WI38 (cell line): ENCODE results near the gene DNAJC1.

Experiments used
- H3K4me3 ChIP-seq: 2 replicates; pipeline ENCODE4 v1.5.1; 2011; ENCODE audit warnings: low read depth, mild to moderate bottlenecking, control low read depth, low read length
- TF ChIP-seq, protein P1 (sequence below): IDR thresholded peaks from 2 replicates; pipeline ENCODE4 v1.5.1; 2012; ENCODE audit warnings: low read depth, mild to moderate bottlenecking, control low read depth, low read length

DNAJC1 gene

DNA sequence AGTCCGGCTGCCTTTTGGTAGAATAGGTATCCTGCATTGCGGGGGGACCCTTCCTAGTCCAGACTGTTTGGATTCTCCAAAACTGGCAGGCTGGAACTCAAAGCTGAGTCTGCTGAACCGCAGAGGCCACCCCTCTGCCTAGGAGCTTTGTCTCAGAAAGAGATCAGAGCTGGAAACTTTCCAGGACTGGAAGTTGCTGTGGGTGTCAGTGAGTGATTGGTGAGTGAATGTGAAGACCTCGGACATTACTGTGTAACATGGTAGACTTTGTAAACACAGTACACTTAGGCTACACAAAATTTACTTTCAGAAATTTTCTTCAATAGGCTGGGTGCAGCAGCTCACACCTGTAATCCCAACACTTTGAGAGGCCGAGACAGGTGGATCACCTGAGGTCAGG lies 103.8 kb downstream of the DNAJC1 start:
- TF ChIP-seq, protein P1, sequence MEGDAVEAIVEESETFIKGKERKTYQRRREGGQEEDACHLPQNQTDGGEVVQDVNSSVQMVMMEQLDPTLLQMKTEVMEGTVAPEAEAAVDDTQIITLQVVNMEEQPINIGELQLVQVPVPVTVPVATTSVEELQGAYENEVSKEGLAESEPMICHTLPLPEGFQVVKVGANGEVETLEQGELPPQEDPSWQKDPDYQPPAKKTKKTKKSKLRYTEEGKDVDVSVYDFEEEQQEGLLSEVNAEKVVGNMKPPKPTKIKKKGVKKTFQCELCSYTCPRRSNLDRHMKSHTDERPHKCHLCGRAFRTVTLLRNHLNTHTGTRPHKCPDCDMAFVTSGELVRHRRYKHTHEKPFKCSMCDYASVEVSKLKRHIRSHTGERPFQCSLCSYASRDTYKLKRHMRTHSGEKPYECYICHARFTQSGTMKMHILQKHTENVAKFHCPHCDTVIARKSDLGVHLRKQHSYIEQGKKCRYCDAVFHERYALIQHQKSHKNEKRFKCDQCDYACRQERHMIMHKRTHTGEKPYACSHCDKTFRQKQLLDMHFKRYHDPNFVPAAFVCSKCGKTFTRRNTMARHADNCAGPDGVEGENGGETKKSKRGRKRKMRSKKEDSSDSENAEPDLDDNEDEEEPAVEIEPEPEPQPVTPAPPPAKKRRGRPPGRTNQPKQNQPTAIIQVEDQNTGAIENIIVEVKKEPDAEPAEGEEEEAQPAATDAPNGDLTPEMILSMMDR: no peak

DNA sequence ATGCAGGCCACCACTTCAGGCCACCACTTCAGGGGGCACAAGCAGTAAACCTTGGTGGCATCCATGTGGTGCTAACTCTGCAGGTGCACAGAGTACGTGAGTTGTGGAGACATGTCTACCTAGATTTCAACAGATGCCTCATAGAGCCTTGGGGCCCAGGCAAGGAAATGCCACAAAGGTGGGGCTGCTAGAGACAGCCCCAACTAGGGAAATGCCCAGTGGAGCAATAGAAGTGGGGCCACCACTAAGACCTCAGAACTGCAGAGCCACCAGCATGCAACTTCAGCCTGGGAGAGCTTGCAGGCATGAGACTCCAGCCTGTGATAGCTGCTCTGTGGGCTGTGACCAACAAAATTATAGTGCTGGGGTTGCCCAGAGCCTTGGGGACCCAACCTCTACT lies 107.6 kb downstream of the DNAJC1 start:
- TF ChIP-seq, protein P1: no peak
- no peak overlapping the region for H3K4me3 ChIP-seq

More for the DNA sequence above, 103.8 kb downstream of the DNAJC1 start:
- H3K4me3 ChIP-seq: no peak overlapping the region

DNA sequence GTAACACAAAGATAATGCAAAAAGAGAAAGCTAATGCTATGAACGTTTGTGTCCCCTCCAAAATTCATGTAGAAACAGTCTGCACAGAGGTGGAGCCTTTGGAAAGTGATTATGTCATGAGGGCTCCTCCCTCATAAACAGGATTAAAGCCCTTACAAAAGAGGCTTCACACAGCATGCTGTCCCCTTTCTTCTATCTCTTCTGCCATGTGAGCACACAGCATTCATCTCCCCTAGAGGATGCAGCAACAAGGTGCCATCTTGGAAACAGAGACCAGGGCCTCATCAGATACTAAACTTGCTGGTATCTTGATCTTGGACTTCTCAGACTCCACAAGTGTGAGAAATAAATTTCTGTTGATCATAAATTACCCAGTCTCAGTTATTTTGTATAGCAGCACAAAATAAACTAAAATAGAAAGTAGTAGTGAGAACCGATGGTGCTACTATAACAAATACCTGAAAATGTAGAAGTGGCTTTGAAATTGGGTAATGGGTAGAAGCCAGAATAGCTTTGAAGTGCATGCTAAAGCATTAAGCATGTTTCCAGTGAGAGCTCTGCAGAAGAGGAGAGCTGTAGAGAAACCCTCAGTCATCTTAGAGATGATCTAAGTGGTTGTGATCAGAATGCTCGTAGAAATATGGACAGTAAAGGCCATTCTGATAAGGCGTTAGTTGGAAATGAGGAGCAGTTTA lies 108.7 kb downstream of the DNAJC1 start:
- TF ChIP-seq, protein P1: no peak
- no peak overlapping the region for H3K4me3 ChIP-seq

DNA sequence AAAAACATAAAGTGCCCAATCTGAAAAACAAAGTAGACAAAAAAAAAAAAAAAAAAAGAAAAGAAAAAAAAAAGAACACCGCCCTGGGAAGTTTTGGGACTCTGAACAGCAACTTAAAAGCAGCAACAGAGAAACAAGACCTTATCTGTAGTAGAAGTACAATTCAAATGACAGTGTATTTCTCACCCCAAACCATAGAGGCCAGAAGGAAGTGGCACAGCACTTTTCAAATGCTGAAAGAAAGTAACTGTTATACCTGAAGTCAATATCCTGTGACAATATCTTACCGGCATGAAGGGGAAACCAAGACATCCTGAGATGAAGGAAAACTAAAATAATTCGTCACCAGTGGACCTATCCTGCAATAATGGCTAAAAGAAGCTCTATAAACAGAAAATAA lies 112.1 kb downstream of the DNAJC1 start:
- TF ChIP-seq, protein P1: no peak
- no peak overlapping the region for H3K4me3 ChIP-seq

DNA sequence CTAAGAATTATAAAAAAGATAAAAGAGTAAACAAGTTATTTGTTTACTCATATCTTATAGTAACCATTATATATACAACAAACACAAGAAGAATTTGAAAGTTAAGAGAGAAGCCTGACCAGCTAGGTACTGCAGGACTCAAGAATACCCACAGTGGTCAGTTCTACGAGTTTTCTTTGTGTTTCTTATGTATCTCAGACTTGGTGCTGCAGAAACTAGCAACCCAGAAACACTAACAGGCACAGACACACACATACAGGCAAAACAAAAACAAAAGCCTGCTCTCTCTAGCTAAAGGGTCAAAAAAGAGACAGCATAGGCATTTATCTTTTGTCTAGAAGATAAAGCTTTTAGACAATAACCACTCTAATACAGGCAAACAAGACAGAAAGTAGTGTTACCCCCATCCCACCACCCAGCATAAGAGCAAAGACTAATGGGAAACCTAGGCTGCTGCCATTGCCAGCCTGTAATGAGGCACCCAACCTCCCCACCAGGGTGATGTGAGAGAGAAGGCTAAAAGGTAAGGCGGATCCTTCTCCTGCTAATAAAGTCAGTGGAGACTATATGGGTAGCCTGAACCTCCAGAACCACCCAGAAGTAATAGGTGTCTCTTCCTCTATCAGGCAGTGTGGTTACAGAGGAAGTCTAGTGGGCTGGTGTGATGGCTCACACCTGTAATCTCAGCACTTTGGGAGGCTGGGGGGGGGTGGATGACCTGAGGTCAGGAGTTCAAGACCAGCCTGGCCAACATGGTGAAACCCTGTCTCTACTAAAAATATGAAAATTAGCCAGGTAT lies 113.9 kb downstream of the DNAJC1 start:
- no peak overlapping the region for H3K4me3 ChIP-seq
- TF ChIP-seq, protein P1: no peak

DNA sequence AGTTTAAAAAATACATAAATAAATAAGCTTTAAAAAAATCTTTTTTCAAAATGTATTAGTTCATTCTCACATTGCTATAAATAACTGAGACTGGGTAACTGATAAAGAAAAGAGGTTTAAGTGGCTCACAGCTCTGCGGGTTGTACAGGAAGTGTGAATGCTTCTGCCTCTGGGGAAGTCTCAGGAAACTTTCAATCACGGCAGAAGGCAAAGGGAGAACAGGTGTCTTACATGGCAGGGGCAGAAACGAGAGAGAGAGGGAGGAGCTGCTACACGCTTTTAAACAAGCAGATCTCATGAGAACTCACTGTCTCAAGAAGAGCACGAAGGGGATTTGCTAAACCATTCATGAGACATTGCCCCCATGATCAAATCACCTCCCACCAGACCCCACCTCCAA lies 114.6 kb downstream of the DNAJC1 start:
- H3K4me3 ChIP-seq: no peak overlapping the region

More for the DNA sequence above, 114.6 kb downstream of the DNAJC1 start:
- TF ChIP-seq, protein P1: no peak
